Vagina (tissue), 2 donors: ENCODE results near the gene AHCYL1. TPM values are rescaled to one million over a fixed set of nuclear protein-coding genes. Genes with fewer than 3 reads are reported as not detected.

Experiments
- DNase-seq, 2 donors: peaks; one replicate each; pipeline ENCODE4 v3.0.0-alpha.2; 2017; ENCODE audit errors: extremely low spot score in 2 of 2
- H3K27ac ChIP-seq: fragments of 200-600 bp; sonication (generic); one replicate; pipeline ENCODE4 v1.5.1; 2019
- H3K27me3 ChIP-seq: fragments of 200-600 bp; sonication (generic); one replicate; pipeline ENCODE4 v1.5.1; 2019
- H3K36me3 ChIP-seq, 2 donors: fragments of 200-600 bp; sonication (generic); one replicate each; pipeline ENCODE4 v1.5.1; 2017 to 2019
- H3K4me1 ChIP-seq: fragments of 200-600 bp; sonication (generic); one replicate; pipeline ENCODE4 v1.5.1; 2019
- H3K4me3 ChIP-seq, 2 donors: fragments of 200-600 bp; sonication (generic); 1 replicate in 1 of 2; 2 replicates in 1 of 2; pipeline ENCODE4 v1.5.1; 2016 to 2019
- H3K9me3 ChIP-seq: fragments of 200-600 bp; sonication (generic); one replicate; pipeline ENCODE4 v1.5.1; 2019
- POLR2A ChIP-seq, 2 donors: fragments of 450-650 bp; IDR thresholded peaks; one replicate each; pipeline ENCODE4 v1.6.1; 2017; ENCODE audit warnings: antibody characterized with exemption in 2 of 2, mild to moderate bottlenecking in 2 of 2, moderate library complexity in 2 of 2
- POLR2AphosphoS5 ChIP-seq, 2 donors: sonication (generic); formaldehyde crosslinking; IDR thresholded peaks; one replicate each; pipeline ENCODE4 v1.9.0; 2017; ENCODE audit warnings: antibody characterized with exemption in 2 of 2, mild to moderate bottlenecking in 2 of 2, low read depth in 1 of 2; ENCODE audit not compliant: insufficient read depth in 1 of 2
- intact Hi-C: fragments of 100-400 bp; cut with DNase I; formaldehyde crosslinking; loops from one replicate; pipeline ENCODE4 v1.15.1; 2023
- total RNA-seq: library from RNA; depleted of rRNA; stranded (reverse); fragments of >200 nt; gene quantifications from one replicate; pipeline ENCODE4 v1.2.3, GENCODE V29; 2016
- TF ChIP-seq, protein P1 (sequence below), 3 experiments: fragments of 450-650 bp in 2 of 3; fragments of 200-600 bp in 1 of 3; sonication (generic) in 1 of 3; IDR thresholded peaks; one replicate each; pipeline ENCODE4 v1.5.1; 2017 to 2019; ENCODE audit warnings: antibody characterized with exemption in 3 of 3, mild to moderate bottlenecking in 2 of 3, moderate library complexity in 2 of 3

The AHCYL1 gene
- total RNA-seq, 1 donor from 2014 or later: 75.6 TPM

GRCh38 chr1:109960745-109961094 lies 23.8 kb upstream of the AHCYL1 start:
- Histone ChIP-seq H3K4me1 (peaks cover 14% of the 10 kb centered on the region), H3K27ac (peak overlapping the region; percentile 39), H3K9me3 (no peaks in the 10 kb centered on the region), H3K4me3 (no peak overlapping the region), H3K36me3 (no peaks in the 10 kb centered on the region), H3K27me3 (no peaks in the 10 kb centered on the region)
- TF ChIP-seq, protein P1, sequence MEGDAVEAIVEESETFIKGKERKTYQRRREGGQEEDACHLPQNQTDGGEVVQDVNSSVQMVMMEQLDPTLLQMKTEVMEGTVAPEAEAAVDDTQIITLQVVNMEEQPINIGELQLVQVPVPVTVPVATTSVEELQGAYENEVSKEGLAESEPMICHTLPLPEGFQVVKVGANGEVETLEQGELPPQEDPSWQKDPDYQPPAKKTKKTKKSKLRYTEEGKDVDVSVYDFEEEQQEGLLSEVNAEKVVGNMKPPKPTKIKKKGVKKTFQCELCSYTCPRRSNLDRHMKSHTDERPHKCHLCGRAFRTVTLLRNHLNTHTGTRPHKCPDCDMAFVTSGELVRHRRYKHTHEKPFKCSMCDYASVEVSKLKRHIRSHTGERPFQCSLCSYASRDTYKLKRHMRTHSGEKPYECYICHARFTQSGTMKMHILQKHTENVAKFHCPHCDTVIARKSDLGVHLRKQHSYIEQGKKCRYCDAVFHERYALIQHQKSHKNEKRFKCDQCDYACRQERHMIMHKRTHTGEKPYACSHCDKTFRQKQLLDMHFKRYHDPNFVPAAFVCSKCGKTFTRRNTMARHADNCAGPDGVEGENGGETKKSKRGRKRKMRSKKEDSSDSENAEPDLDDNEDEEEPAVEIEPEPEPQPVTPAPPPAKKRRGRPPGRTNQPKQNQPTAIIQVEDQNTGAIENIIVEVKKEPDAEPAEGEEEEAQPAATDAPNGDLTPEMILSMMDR (IDR thresholded peaks at IDR 0.05): no peak
- TF ChIP-seq POLR2A (IDR thresholded peaks at IDR 0.05) (no peak), POLR2AphosphoS5 (IDR thresholded peaks at IDR 0.05; ENCODE audit: insufficient read depth in 1 of 2, low read depth in 1 of 2) (no peak)
- intact Hi-C loops: no loop called here
- DNase-seq: no peak

DNA sequence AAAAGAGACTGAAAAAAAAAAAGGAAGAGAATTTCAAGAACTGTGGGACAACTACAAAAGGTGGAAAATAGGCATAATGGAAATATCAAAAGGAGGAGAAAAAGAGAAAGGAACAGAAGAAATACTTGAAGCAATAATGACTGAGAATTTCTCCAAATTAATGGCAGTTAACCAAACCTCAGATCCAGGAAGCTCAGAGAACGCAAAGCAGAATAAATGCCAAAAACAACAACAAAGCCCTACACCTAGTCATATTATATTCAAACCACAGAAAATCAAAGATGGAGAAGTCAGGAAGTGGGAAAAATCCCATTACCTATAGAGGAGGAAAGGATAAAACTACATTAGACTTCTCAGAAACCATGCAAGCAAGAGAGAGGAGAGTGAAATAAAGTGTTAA lies 20.7 kb upstream of the AHCYL1 start:
- no peaks in the 10 kb centered on the region for H3K27me3 ChIP-seq
- TF ChIP-seq POLR2AphosphoS5 (IDR thresholded peaks at IDR 0.05; ENCODE audit: insufficient read depth in 1 of 2, low read depth in 1 of 2): no peak
- TF ChIP-seq, protein P1 (IDR thresholded peaks at IDR 0.05): no peak
- no peak for TF ChIP-seq POLR2A (IDR thresholded peaks at IDR 0.05)
- intact Hi-C loops: no loop called here

DNA sequence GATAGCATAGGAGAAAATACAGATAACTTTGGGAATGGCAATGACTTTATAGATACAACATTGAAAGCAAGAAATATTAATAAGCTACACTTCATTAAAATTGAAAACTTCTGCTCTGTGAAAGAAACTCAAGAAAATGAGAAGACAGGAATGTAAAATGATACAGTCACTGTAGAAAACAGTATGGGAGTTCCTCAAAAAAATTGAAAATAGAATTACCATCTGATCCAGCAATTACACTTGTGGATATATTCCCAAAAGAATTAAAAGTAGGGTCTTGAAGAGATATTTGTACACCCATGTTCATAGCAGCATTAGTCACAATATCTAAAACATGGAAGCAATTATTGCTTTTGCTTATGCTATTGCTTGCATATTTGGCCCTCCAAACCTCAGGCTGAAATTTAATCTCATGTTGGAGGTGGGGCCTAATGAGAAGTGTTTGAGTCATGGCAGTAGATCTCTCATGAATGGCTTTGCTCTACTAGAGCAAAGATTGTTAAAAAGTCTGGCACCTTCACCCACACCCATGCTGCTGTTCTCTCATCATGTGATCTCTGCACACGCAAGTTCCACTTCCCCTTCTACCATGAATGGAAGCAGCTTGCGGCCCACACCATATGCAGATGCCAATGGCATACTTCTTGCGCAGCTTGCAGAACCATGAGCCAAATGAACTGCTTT lies 15.3 kb upstream of the AHCYL1 start:
- H3K27me3 ChIP-seq: no peaks in the 10 kb centered on the region
- H3K9me3 ChIP-seq: no peaks in the 10 kb centered on the region
- no peaks in the 10 kb centered on the region for H3K4me1 ChIP-seq
- H3K36me3 ChIP-seq: no peaks in the 10 kb centered on the region
- H3K27ac ChIP-seq: no peak overlapping the region
- DNase-seq: no peak
- H3K4me3 ChIP-seq: no peak overlapping the region
- TF ChIP-seq POLR2A (IDR thresholded peaks at IDR 0.05): no peak
- TF ChIP-seq, protein P1 (IDR thresholded peaks at IDR 0.05): no peak
- no peak for TF ChIP-seq POLR2AphosphoS5 (IDR thresholded peaks at IDR 0.05; ENCODE audit: insufficient read depth in 1 of 2, low read depth in 1 of 2)
- intact Hi-C loops: no loop called here

More for the DNA sequence above, 20.7 kb upstream of the AHCYL1 start:
- Histone ChIP-seq H3K27ac (no peak overlapping the region), H3K4me1 (peaks cover 14% of the 10 kb centered on the region), H3K9me3 (no peaks in the 10 kb centered on the region), H3K4me3 (no peak overlapping the region), H3K36me3 (no peaks in the 10 kb centered on the region)
- DNase-seq: no peak

GRCh38 chr1:109969907-109970306 lies 14.7 kb upstream of the AHCYL1 start:
- intact Hi-C loops: no loop called here
- H3K36me3 ChIP-seq: no peaks in the 10 kb centered on the region
- no peak for DNase-seq
- TF ChIP-seq POLR2AphosphoS5 (IDR thresholded peaks at IDR 0.05; ENCODE audit: insufficient read depth in 1 of 2, low read depth in 1 of 2) (no peak), POLR2A (IDR thresholded peaks at IDR 0.05) (no peak)
- TF ChIP-seq, protein P1 (IDR thresholded peaks at IDR 0.05): no peak
- H3K27ac ChIP-seq: no peak overlapping the region
- H3K27me3 ChIP-seq: no peaks in the 10 kb centered on the region
- H3K9me3 ChIP-seq: no peaks in the 10 kb centered on the region
- H3K4me3 ChIP-seq: no peak overlapping the region
- no peaks in the 10 kb centered on the region for H3K4me1 ChIP-seq

DNA sequence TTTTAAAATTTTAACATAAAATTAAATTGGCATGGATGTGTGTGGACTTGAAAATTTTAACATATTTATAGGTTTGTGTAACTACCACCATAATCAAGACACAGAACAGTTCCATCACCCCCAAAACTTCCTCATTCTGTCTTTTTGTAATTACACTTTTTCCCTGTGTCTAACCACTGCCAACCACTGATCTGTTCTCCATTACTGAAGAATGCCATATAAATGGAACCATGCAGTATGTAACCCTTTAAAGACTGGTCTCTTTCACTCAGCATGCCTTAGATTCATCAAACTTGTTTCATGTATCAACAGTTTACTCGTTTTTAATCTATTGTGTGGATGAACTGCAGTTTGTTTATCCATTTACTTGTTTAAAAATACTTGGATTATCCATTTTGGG lies 13.0 kb upstream of the AHCYL1 start:
- no peak for TF ChIP-seq POLR2A (IDR thresholded peaks at IDR 0.05)
- TF ChIP-seq, protein P1 (IDR thresholded peaks at IDR 0.05): no peak
- TF ChIP-seq POLR2AphosphoS5 (IDR thresholded peaks at IDR 0.05; ENCODE audit: insufficient read depth in 1 of 2, low read depth in 1 of 2): no peak
- intact Hi-C loops: no loop called here
- Histone ChIP-seq H3K27ac (no peak overlapping the region), H3K36me3 (no peaks in the 10 kb centered on the region), H3K27me3 (no peaks in the 10 kb centered on the region), H3K4me3 (no peak overlapping the region), H3K9me3 (no peaks in the 10 kb centered on the region), H3K4me1 (no peaks in the 10 kb centered on the region)
- DNase-seq: no peak
